GM21619 (cell line): ENCODE results near the gene ASMT.
"Not testable (repeated sequence)": the region's sequence is repeated elsewhere in the genome, so short reads cannot be mapped to it uniquely, and the experiment has no call there.

ENCODE experiments used
- ATAC-seq: cut with Tn5 transposase; IDR thresholded peaks from one replicate; pipeline ENCODE4 v1.9.1; 2021; ENCODE audit not compliant: unreplicated experiment

ASMT gene

GRCh38 chrX:1597345-1598020 is 17.4 kb upstream of the ASMT start:
- no peak for ATAC-seq

- ATAC-seq, result no peak
Measured at GRCh38 chrX:1598021-1598875, 16.6 kb upstream of the ASMT start.

- no peak for ATAC-seq
Measured at GRCh38 chrX:1598876-1599790, 15.7 kb upstream of the ASMT start.

GRCh38 chrX:1599791-1600405 is 15.0 kb upstream of the ASMT start:
- ATAC-seq, result no peak

GRCh38 chrX:1600406-1601050 is 14.3 kb upstream of the ASMT start:
- ATAC-seq, result no peak

- no peak for ATAC-seq
Measured at GRCh38 chrX:1601051-1601767, 13.7 kb upstream of the ASMT start.

- no peak for ATAC-seq
Measured at GRCh38 chrX:1601768-1602085, 13.1 kb upstream of the ASMT start.

- no peak for ATAC-seq
Measured at GRCh38 chrX:1602299-1602698, 12.6 kb upstream of the ASMT start.

GRCh38 chrX:1606496-1606895 is 8.4 kb upstream of the ASMT start:
- ATAC-seq, result no peak

- ATAC-seq, result no peak
Measured at GRCh38 chrX:1609311-1609710, 5.5 kb upstream of the ASMT start.

- ATAC-seq, result no peak
Measured at GRCh38 chrX:1609762-1610161, 5.1 kb upstream of the ASMT start.

- peak; percentile 73 for ATAC-seq
Measured at GRCh38 chrX:1610166-1610565, 4.7 kb upstream of the ASMT start.

GRCh38 chrX:1610736-1611135 is 4.1 kb upstream of the ASMT start:
- ATAC-seq, result no peak

GRCh38 chrX:1612641-1613286 is 2.1 kb upstream of the ASMT start:
- no peak for ATAC-seq

GRCh38 chrX:1618689-1619088 is 3.8 kb downstream of the ASMT start:
- ATAC-seq, result no peak

- ATAC-seq, result no peak
Measured at GRCh38 chrX:1623691-1624090, 8.8 kb downstream of the ASMT start.

- ATAC-seq, result not testable (repeated sequence)
Measured at GRCh38 chrX:1624158-1624860, 9.4 kb downstream of the ASMT start.

GRCh38 chrX:1624861-1625215 is 10.0 kb downstream of the ASMT start:
- ATAC-seq, result not testable (repeated sequence)

GRCh38 chrX:1629244-1629643 is 14.4 kb downstream of the ASMT start:
- ATAC-seq, result no peak
